Fibroblast of lung (primary cell): Measurements from ENCODE around the gene MSL3.

Experiments
- EZH2 ChIP-seq: IDR thresholded peaks from 2 replicates; pipeline ENCODE4 v1.5.1; 2012; ENCODE audit warnings: low read length, control low read depth, mild to moderate bottlenecking; ENCODE audit errors: missing control alignments
- TF ChIP-seq, protein P1 (sequence below), 2 donors: IDR thresholded peaks in 1 of 2; conservative IDR thresholded peaks in 1 of 2; 1 replicate in 1 of 2; 2 replicates in 1 of 2; pipeline ENCODE4 v1.5.1; 2011 to 2012; ENCODE audit warnings: low read length in 2 of 2, control low read depth in 1 of 2, inconsistent platforms in 1 of 2, low read depth in 1 of 2, mild to moderate bottlenecking in 1 of 2

DNA sequence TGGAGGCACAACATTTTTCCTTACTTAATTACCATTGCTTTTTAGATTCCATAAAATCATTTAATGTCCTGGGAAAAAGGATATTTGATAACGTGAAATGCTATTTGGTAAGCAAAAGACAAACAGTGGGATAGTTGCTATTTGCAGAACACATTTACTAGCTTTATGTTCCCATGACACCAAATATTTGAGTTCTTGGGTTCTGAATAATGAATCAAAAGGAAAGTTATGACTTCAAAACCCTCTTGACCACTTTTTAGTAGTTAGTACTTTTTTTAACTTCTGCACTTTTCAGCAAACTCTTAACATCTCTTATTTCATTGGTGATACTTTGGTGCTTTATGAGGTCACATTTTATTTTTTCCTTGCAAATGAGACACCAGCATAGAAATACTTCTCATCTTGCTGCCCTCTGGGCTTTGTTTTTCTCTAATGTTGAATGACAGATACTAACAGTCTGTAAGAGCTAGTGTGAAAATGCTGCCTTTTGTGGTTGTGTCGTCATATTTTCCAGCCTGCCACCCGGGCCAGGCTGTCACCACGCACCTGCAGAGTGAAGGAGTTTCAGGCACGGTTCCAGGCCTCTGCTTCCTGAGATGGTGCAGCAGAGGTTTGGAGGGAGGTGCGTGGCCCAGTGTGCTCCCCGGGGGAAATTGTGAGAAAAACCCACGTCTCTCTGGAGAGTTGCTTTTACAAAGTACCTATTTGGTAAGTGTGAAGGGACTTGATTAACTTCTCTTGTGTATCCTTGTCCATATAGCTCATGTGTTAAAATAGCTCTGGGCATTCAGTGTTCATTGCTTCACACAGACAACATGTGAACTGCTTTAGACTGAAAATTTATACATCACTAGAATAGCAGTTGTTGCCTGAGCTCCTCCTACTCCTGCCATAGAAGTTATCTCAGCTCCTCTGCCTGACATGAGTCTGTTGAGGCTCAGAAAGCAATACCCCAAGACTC is 34.7 kb downstream of the MSL3 start:
- TF ChIP-seq, protein P1, sequence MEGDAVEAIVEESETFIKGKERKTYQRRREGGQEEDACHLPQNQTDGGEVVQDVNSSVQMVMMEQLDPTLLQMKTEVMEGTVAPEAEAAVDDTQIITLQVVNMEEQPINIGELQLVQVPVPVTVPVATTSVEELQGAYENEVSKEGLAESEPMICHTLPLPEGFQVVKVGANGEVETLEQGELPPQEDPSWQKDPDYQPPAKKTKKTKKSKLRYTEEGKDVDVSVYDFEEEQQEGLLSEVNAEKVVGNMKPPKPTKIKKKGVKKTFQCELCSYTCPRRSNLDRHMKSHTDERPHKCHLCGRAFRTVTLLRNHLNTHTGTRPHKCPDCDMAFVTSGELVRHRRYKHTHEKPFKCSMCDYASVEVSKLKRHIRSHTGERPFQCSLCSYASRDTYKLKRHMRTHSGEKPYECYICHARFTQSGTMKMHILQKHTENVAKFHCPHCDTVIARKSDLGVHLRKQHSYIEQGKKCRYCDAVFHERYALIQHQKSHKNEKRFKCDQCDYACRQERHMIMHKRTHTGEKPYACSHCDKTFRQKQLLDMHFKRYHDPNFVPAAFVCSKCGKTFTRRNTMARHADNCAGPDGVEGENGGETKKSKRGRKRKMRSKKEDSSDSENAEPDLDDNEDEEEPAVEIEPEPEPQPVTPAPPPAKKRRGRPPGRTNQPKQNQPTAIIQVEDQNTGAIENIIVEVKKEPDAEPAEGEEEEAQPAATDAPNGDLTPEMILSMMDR (conservative IDR thresholded peaks at IDR 0.05 in 1 of 2, IDR thresholded peaks at IDR 0.05 in 1 of 2; ENCODE audit: low read depth in 1 of 2, low read length in 2 of 2), result no peak
- TF ChIP-seq EZH2, result no peak
